Gastroesophageal sphincter (tissue), 4 donors: ENCODE measurements around the gene FNTB. TPM values are rescaled to one million over a fixed set of nuclear protein-coding genes. Genes with fewer than 3 reads are reported as not detected.
"Not testable (repeated sequence)": the region's sequence is repeated elsewhere in the genome, so short reads cannot be mapped to it uniquely, and the experiment has no call there.

Experiments used
- ATAC-seq: fragments of 150-250 bp; one replicate; pipeline ENCODE4 v1.9.1; 2016; ENCODE audit warnings: mild to moderate bottlenecking, moderate library complexity
- H3K27ac ChIP-seq, 4 donors: fragments of 200-600 bp; sonication (generic) in 3 of 4; 1 replicate in 3 of 4; 2 replicates in 1 of 4; pipeline ENCODE4 v1.5.1; 2016 to 2019
- H3K27me3 ChIP-seq: fragments of 200-600 bp; sonication (generic); one replicate; pipeline ENCODE4 v1.5.1; 2019
- H3K36me3 ChIP-seq, 2 donors: fragments of 200-600 bp; sonication (generic); one replicate each; pipeline ENCODE4 v1.5.1; 2019; ENCODE audit warnings: control low read depth in 1 of 2
- H3K4me1 ChIP-seq, 3 donors: fragments of 200-600 bp; sonication (generic); 1 replicate in 2 of 3; 2 replicates in 1 of 3; pipeline ENCODE4 v1.5.1; 2016 to 2019; ENCODE audit warnings: control low read depth in 2 of 3
- H3K4me3 ChIP-seq, 2 donors: fragments of 200-600 bp; sonication (generic); one replicate each; pipeline ENCODE4 v1.5.1; 2019; ENCODE audit warnings: mild to moderate bottlenecking in 1 of 2, moderate library complexity in 1 of 2
- H3K9me3 ChIP-seq, 3 donors: fragments of 200-600 bp; sonication (generic); one replicate each; pipeline ENCODE4 v1.5.1; 2017 to 2019; ENCODE audit warnings: control low read depth in 2 of 3
- CTCF ChIP-seq, 4 experiments: fragments of 200-600 bp in 2 of 4; fragments of 450-650 bp in 2 of 4; sonication (generic) in 1 of 4; IDR thresholded peaks; one replicate each; pipeline ENCODE4 v1.5.1; 2017 to 2019; ENCODE audit warnings: antibody characterized with exemption in 4 of 4, mild to moderate bottlenecking in 2 of 4, moderate library complexity in 2 of 4
- EP300 ChIP-seq: sonication (generic); formaldehyde crosslinking; IDR thresholded peaks from one replicate; pipeline ENCODE4 v1.6.1; 2017; ENCODE audit warnings: antibody characterized with exemption, mild to moderate bottlenecking
- POLR2A ChIP-seq, 2 donors: fragments of 450-650 bp; IDR thresholded peaks; one replicate each; pipeline ENCODE4 v1.6.1; 2017; ENCODE audit warnings: antibody characterized with exemption in 2 of 2, mild to moderate bottlenecking in 2 of 2, moderate library complexity in 1 of 2
- POLR2AphosphoS5 ChIP-seq: sonication (generic); formaldehyde crosslinking; IDR thresholded peaks from one replicate; pipeline ENCODE4 v1.6.1; 2017; ENCODE audit warnings: antibody characterized with exemption
- WGBS, 2 donors: methylation state at CpG; one replicate each; pipeline ENCODE4 v1.1.5; 2018; ENCODE audit warnings: low coverage in 1 of 2; 5-methylcytosine and 5-hydroxymethylcytosine counted together
- total RNA-seq, 4 donors: library from RNA; depleted of rRNA; stranded (reverse); fragments of >200 nt; gene quantifications; one replicate each; pipeline ENCODE4 v1.1.0, GENCODE V29; 2016

FNTB gene
- total RNA-seq, 4 donors from 2014 or later: 12.5 to 22.7 (median 17.2) TPM

GRCh38 chr14:65079768-65080167 is 93.1 kb downstream of the FNTB start:
- no peak for ATAC-seq

GRCh38 chr14:65080960-65081747 is 94.5 kb downstream of the FNTB start:
- 31 to 38% methylated on average over 2 of the region's 2 CpGs for WGBS, 2 donors
- Histone ChIP-seq H3K4me1 (peaks cover 20 to 88% (median 43%) of the 10 kb centered on the region in 3 donors), H3K9me3 (no peaks in the 10 kb centered on the region), H3K36me3 (peaks cover 0 to 57% of the 10 kb centered on the region in 2 donors), H3K4me3 (no peak overlapping the region), H3K27ac (peak overlapping the region; percentile 54 to 85 (median 66)), H3K27me3 (no peaks in the 10 kb centered on the region)
- ATAC-seq: peak; percentile 48
- no peak for TF ChIP-seq CTCF (IDR thresholded peaks at IDR 0.05)
- no peak for TF ChIP-seq POLR2AphosphoS5
- TF ChIP-seq POLR2A (IDR thresholded peaks at IDR 0.05): no peak
- TF ChIP-seq EP300: no peak

More at GRCh38 chr14:65079768-65080167, 93.1 kb downstream of the FNTB start:
- peaks cover 20 to 94% (median 42%) of the 10 kb centered on the region in 3 donors for H3K4me1 ChIP-seq
- peak overlapping the region; percentile 54 to 85 (median 66) for H3K27ac ChIP-seq
- TF ChIP-seq EP300 (no peak), CTCF (IDR thresholded peaks at IDR 0.05) (no peak), POLR2AphosphoS5 (no peak), POLR2A (IDR thresholded peaks at IDR 0.05) (no peak)
- H3K4me3 ChIP-seq: no peak overlapping the region
- no peaks in the 10 kb centered on the region for H3K27me3 ChIP-seq
- no peaks in the 10 kb centered on the region for H3K9me3 ChIP-seq
- peaks cover 0 to 61% of the 10 kb centered on the region in 2 donors for H3K36me3 ChIP-seq
- 73 to 85% methylated on average over 4 of the region's 5 CpGs for WGBS, 2 donors

- Histone ChIP-seq H3K4me1 (peaks cover 20 to 75% (median 43%) of the 10 kb centered on the region in 3 donors), H3K27me3 (no peaks in the 10 kb centered on the region), H3K4me3 (no peak overlapping the region), H3K27ac (peak overlapping the region in 2 of 4 donors; percentile 64 to 69), H3K9me3 (no peaks in the 10 kb centered on the region), H3K36me3 (peaks cover 0 to 57% of the 10 kb centered on the region in 2 donors)
- WGBS, 2 donors: 47 to 67% methylated on average over 1 to 2 of the region's 2 CpGs
- no peak for TF ChIP-seq POLR2A (IDR thresholded peaks at IDR 0.05)
- no peak for ATAC-seq
Measured at GRCh38 chr14:65082930-65083329, 96.2 kb downstream of the FNTB start.

- no peak for ATAC-seq
- no peaks in the 10 kb centered on the region for H3K27me3 ChIP-seq
- H3K36me3 ChIP-seq: peaks cover 0 to 67% of the 10 kb centered on the region in 2 donors
- H3K4me1 ChIP-seq: peaks cover 16 to 61% (median 32%) of the 10 kb centered on the region in 3 donors
- TF ChIP-seq EP300: no peak
- no peak for TF ChIP-seq POLR2AphosphoS5
- no peak for TF ChIP-seq CTCF (IDR thresholded peaks at IDR 0.05)
- TF ChIP-seq POLR2A (IDR thresholded peaks at IDR 0.05): no peak
- no peaks in the 10 kb centered on the region for H3K9me3 ChIP-seq
- H3K4me3 ChIP-seq: no peak overlapping the region
- 61 to 65% methylated on average over 6 of the region's 6 CpGs for WGBS, 2 donors
- no peak overlapping the region for H3K27ac ChIP-seq
Measured at GRCh38 chr14:65084554-65085505, 98.1 kb downstream of the FNTB start.

GRCh38 chr14:65086686-65087085 is 100.0 kb downstream of the FNTB start:
- not testable (repeated sequence) for H3K27ac ChIP-seq, H3K27me3 ChIP-seq, H3K4me3 ChIP-seq, ATAC-seq, H3K9me3 ChIP-seq
- Histone ChIP-seq H3K36me3 (peaks cover 0 to 84% of the 10 kb centered on the region in 2 donors), H3K4me1 (peaks cover 8 to 56% (median 13%) of the 10 kb centered on the region in 3 donors)
- WGBS, 2 donors: 93% methylated on average over 3 of the region's 4 CpGs; no CpG with 5 or more reads in 1 of the 2 donors

- not testable (repeated sequence) for H3K4me3 ChIP-seq, ATAC-seq, H3K27me3 ChIP-seq, H3K9me3 ChIP-seq, H3K27ac ChIP-seq
- WGBS, 2 donors: 80 to 90% methylated on average over 6 to 8 of the region's 8 CpGs
- H3K4me1 ChIP-seq: peaks cover 8 to 50% (median 10%) of the 10 kb centered on the region in 3 donors
- peaks cover 7 to 84% of the 10 kb centered on the region in 2 donors for H3K36me3 ChIP-seq
Measured at GRCh38 chr14:65087835-65088234, 101.1 kb downstream of the FNTB start.
